ENCODE data around the gene CFD. TPM values are rescaled to one million over a fixed set of nuclear protein-coding genes. Genes with fewer than 3 reads are reported as not detected.

The CFD gene
- 1.9 and 2.8 TPM in 2 replicates for total RNA-seq (2021)
- long read RNA-seq, partial matches to known transcripts, result 3 of 3 reads
- long read RNA-seq, other reads (novel, unspliced or antisense), result 0 of 3 reads

DNA sequence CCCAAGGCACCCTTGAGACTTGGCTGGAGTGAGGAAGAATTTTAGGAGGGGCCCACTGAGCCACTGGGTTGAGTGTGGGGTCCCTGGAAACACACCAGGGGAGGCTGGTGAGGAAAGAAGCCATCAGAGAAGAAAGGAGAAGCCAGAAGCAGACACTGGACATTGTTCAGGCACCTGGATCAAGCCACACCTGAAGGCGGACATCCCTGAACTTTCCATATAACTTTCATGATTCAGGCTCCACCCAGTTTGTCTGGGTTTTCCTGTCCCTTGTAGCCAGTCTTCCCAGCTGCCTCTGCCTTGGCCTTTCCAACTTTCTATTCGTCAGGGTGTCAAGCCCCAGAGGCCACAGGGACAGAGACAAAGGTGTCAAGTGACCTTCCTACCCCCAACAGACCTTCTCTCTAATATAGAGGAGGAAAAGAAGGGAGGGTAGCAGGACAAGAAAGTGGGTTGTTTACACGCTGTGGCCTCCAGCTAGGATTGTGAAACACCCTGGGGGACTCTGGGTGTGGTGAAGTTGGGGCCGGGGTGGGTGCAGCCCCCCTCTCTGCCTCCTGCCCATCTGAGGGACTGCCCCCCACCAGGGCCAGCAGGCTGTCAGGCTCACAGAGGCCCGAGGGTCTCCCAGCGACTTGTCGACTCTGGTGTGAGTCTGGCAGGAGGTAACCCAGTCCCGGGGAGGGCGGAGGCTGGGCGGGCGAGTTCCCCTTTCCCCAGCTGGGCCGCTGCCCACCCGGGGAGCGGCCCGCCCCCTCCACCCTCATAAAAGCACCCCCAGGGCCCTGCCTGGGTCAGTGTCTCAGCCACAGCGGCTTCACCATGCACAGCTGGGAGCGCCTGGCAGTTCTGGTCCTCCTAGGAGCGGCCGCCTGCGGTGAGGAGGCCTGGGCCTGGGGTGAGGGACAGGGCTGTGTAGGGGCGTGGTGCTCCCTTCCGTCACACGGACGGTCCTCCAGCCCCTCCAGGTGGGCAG, at the start of gene CFD:
Gene CFD, plus strand, starts transcription at position 797 of the 976 bp plus-strand sequence. Its CDS starts 26 bp downstream, at position 823.
- Histone ChIP-seq H2AFZ (ENCODE audit: low read length) (no peak within 1 kb of the TSS), H4K5ac (ENCODE audit: insufficient read length, low read depth, low read length) (no peak within 1 kb of the TSS), H3T11ph (ENCODE audit: low read length) (no peak within 1 kb of the TSS), H2BK15ac (ENCODE audit: low read depth, low read length) (no peak within 1 kb of the TSS), H3K27ac (ENCODE audit: insufficient read length, low read depth, low read length) (no peak within 1 kb of the TSS), H4K91ac (ENCODE audit: insufficient read length, low read depth, low read length) (no peak within 1 kb of the TSS), H4K8ac (replicated peaks; ENCODE audit: insufficient read length, low read depth, low read length) (no peak within 1 kb of the TSS), H3K4me2 (ENCODE audit: insufficient read depth, insufficient read length, low read length) (peak within 1 kb of the TSS; percentile 22), H3K4ac (ENCODE audit: low read depth, low read length) (no peak within 1 kb of the TSS), H3K79me2 (ENCODE audit: insufficient read depth, low read length) (no peaks in the 10 kb centered on the region), H3K23me2 (ENCODE audit: insufficient read length, low read depth, low read length, poor library complexity, severe bottlenecking) (peaks cover 3% of the 10 kb centered on the region), H3K79me1 (ENCODE audit: insufficient read depth, low read depth, low read length, poor library complexity, severe bottlenecking) (no peaks in the 10 kb centered on the region), H2BK12ac (ENCODE audit: insufficient read length, low read depth, low read length) (no peak within 1 kb of the TSS), H2AK5ac (ENCODE audit: insufficient read length, low read length) (no peak within 1 kb of the TSS), H3K9me3 (ENCODE audit: control insufficient read depth, low read depth, low read length) (no peaks in the 10 kb centered on the region), H3K9ac (ENCODE audit: extremely low read depth, insufficient read length, low read length) (no peak within 1 kb of the TSS), H3K14ac (ENCODE audit: insufficient read depth, low read length) (peak within 1 kb of the TSS; percentile 8; the same call in 1 of the 2 replicates), H3K18ac (ENCODE audit: insufficient read length, low read depth, low read length) (no peak within 1 kb of the TSS), H3K23ac (ENCODE audit: insufficient read length, low read depth, low read length) (no peak within 1 kb of the TSS), H2BK5ac (ENCODE audit: insufficient read length, low read length) (no peak within 1 kb of the TSS), H4K20me1 (ENCODE audit: control insufficient read depth, insufficient read depth, insufficient read length) (no peaks in the 10 kb centered on the region), H3K56ac (ENCODE audit: insufficient read length, low read depth, low read length) (no peak within 1 kb of the TSS), H3K4me1 (ENCODE audit: insufficient read depth, low read length) (no peaks in the 10 kb centered on the region), H3K27me3 (ENCODE audit: insufficient read depth, low read length) (peaks cover 3% of the 10 kb centered on the region; the same call in 1 of the 2 replicates), H2BK120ac (ENCODE audit: low read depth, low read length, poor library complexity, severe bottlenecking) (no peak within 1 kb of the TSS), H2BK20ac (ENCODE audit: low read depth, low read length, poor library complexity, severe bottlenecking) (no peak within 1 kb of the TSS)
- H3K4me3 Mint-ChIP-seq, result peak within 1 kb of the TSS; percentile 30 to 44; a peak in 3 of 5 replicates
- H3K4me1 Mint-ChIP-seq, result peaks cover 0 to 7% of the 10 kb centered on the region in 2 experiments; a peak in 1 of 4 replicates
- no peak within 1 kb of the TSS for H3K27ac Mint-ChIP-seq
- no peaks in the 10 kb centered on the region for H3K36me3 Mint-ChIP-seq (ENCODE audit: insufficient read depth in 1 of 3, low read depth in 3 of 3)
- TF ChIP-seq, protein P1, sequence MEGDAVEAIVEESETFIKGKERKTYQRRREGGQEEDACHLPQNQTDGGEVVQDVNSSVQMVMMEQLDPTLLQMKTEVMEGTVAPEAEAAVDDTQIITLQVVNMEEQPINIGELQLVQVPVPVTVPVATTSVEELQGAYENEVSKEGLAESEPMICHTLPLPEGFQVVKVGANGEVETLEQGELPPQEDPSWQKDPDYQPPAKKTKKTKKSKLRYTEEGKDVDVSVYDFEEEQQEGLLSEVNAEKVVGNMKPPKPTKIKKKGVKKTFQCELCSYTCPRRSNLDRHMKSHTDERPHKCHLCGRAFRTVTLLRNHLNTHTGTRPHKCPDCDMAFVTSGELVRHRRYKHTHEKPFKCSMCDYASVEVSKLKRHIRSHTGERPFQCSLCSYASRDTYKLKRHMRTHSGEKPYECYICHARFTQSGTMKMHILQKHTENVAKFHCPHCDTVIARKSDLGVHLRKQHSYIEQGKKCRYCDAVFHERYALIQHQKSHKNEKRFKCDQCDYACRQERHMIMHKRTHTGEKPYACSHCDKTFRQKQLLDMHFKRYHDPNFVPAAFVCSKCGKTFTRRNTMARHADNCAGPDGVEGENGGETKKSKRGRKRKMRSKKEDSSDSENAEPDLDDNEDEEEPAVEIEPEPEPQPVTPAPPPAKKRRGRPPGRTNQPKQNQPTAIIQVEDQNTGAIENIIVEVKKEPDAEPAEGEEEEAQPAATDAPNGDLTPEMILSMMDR (conservative IDR thresholded peaks at IDR 0.05), result no peak
- peaks cover 43% of the 10 kb centered on the region for H3K27me3 Mint-ChIP-seq (ENCODE audit: low read depth)
- H3K9me3 Mint-ChIP-seq, result peaks cover 0 to 2% of the 10 kb centered on the region in 2 experiments; a peak in 1 of 5 replicates
- WGBS (ENCODE audit: extremely low coverage, insufficient read length, low lambda C conversion rate), result no CpG with 5 or more reads among the region's 24 CpGs
- DNase-seq, result no peak

Measured in H9 (cell line).